ENCODE data around the gene RAD21L1. TPM values are rescaled to one million over a fixed set of nuclear protein-coding genes. Genes with fewer than 3 reads are reported as not detected.

RAD21L1 gene
- polyA plus RNA-seq, 1 donor from 2014 or later = not detected

DNA sequence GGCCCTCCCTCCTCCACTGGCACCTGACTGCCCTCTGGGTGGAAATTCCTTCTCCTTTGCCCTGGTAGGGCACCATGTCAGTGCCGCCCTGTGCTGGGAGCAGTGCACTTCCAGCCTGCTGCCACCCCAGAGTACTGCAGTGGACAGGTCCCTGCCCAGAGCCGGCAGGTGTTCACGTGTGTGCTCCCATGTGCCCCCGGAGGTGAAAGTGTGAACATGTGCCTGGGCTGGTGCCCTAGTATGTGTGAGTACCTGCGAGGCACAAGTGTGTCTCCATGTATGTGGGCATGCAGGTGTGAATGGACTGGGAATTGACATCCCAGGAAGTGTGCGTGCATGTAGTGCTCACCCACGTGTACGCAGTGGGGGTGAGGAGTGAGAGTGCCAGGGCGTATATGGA, 73.7 kb downstream of the RAD21L1 start:
- Histone ChIP-seq H3K27ac (ENCODE audit: low read length) (no peak overlapping the region), H3K9me3 (ENCODE audit: low read length) (no peaks in the 10 kb centered on the region), H3K79me2 (replicated peaks; ENCODE audit: insufficient read depth, low read length) (no peaks in the 10 kb centered on the region), H3K36me3 (ENCODE audit: insufficient read depth, low read length) (no peaks in the 10 kb centered on the region), H3K27me3 (ENCODE audit: insufficient read depth, low read depth, low read length) (no peaks in the 10 kb centered on the region), H4K20me1 (ENCODE audit: insufficient read depth) (no peaks in the 10 kb centered on the region), H3K4me2 (ENCODE audit: low read length) (no peak overlapping the region), H3K4me3 (ENCODE audit: low read length) (no peak overlapping the region), H2AFZ (ENCODE audit: low read depth, low read length) (no peak overlapping the region), H3K9ac (ENCODE audit: low read length) (no peak overlapping the region), H3F3A (ENCODE audit: insufficient read depth, low read length, poor library complexity, severe bottlenecking) (no peaks in the 10 kb centered on the region), H3K9me2 (ENCODE audit: insufficient read depth, low read length) (no peaks in the 10 kb centered on the region)
- TF ChIP-seq, protein P1, sequence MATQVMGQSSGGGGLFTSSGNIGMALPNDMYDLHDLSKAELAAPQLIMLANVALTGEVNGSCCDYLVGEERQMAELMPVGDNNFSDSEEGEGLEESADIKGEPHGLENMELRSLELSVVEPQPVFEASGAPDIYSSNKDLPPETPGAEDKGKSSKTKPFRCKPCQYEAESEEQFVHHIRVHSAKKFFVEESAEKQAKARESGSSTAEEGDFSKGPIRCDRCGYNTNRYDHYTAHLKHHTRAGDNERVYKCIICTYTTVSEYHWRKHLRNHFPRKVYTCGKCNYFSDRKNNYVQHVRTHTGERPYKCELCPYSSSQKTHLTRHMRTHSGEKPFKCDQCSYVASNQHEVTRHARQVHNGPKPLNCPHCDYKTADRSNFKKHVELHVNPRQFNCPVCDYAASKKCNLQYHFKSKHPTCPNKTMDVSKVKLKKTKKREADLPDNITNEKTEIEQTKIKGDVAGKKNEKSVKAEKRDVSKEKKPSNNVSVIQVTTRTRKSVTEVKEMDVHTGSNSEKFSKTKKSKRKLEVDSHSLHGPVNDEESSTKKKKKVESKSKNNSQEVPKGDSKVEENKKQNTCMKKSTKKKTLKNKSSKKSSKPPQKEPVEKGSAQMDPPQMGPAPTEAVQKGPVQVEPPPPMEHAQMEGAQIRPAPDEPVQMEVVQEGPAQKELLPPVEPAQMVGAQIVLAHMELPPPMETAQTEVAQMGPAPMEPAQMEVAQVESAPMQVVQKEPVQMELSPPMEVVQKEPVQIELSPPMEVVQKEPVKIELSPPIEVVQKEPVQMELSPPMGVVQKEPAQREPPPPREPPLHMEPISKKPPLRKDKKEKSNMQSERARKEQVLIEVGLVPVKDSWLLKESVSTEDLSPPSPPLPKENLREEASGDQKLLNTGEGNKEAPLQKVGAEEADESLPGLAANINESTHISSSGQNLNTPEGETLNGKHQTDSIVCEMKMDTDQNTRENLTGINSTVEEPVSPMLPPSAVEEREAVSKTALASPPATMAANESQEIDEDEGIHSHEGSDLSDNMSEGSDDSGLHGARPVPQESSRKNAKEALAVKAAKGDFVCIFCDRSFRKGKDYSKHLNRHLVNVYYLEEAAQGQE (IDR thresholded peaks at IDR 0.05; ENCODE audit: borderline replicate concordance) = no peak
- TF ChIP-seq SMC3 (conservative IDR thresholded peaks at IDR 0.05; ENCODE audit: poor library complexity) (no peak), POLR2AphosphoS5 (IDR thresholded peaks at IDR 0.05) (no peak), TAF1 (IDR thresholded peaks at IDR 0.05; ENCODE audit: low read depth) (no peak), MXI1 (conservative IDR thresholded peaks at IDR 0.05; ENCODE audit: poor library complexity, severe bottlenecking) (no peak), RAD21 (conservative IDR thresholded peaks at IDR 0.05) (no peak), EP300 (conservative IDR thresholded peaks at IDR 0.05; ENCODE audit: poor library complexity, severe bottlenecking) (no peak), EZH2 (IDR thresholded peaks at IDR 0.05; ENCODE audit: borderline replicate concordance, insufficient read depth, low read length, poor library complexity, severe bottlenecking) (no peak)
- TF ChIP-seq, protein P2, sequence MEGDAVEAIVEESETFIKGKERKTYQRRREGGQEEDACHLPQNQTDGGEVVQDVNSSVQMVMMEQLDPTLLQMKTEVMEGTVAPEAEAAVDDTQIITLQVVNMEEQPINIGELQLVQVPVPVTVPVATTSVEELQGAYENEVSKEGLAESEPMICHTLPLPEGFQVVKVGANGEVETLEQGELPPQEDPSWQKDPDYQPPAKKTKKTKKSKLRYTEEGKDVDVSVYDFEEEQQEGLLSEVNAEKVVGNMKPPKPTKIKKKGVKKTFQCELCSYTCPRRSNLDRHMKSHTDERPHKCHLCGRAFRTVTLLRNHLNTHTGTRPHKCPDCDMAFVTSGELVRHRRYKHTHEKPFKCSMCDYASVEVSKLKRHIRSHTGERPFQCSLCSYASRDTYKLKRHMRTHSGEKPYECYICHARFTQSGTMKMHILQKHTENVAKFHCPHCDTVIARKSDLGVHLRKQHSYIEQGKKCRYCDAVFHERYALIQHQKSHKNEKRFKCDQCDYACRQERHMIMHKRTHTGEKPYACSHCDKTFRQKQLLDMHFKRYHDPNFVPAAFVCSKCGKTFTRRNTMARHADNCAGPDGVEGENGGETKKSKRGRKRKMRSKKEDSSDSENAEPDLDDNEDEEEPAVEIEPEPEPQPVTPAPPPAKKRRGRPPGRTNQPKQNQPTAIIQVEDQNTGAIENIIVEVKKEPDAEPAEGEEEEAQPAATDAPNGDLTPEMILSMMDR (IDR thresholded peaks at IDR 0.05; ENCODE audit: poor library complexity, severe bottlenecking) = no peak

DNA sequence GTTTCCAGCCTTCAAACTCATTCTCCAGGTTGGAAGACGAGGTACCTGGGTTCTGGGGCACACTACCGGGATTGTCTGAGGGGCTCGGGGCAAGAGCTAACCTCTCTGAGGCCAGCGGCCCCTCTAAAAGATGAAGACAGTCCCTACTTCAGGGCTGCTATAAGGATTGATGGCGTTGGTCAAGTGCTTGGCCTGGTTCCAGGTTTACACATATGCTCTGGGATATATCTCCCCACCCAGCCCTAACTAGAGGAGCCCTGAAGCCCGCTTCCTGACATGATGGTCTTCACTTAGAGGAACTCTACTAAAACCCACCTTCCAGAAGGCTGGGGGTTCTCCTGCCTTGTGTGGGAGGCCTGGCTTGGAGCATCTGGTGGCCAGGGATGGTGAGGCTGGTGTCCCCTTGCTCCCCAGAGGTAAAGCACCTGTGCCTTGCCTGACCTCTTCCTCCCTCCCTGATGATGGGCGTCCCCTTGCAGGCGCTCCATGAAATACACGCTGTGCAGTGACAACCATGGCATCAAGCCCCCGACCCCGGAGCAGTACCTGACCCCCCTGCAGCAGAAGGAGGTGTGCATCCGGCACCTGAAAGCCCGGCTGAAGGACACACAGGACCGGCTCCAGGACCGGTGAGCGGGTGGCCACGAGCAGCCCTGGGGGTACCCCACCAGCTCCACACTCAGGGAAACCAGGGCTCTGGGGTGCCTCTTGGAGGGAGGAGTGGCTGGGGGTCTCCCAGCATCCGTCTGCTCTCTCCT, 74.4 kb downstream of the RAD21L1 start:
- no peaks in the 10 kb centered on the region for H3K9me3 ChIP-seq (ENCODE audit: low read length)
- H3K9me2 ChIP-seq (ENCODE audit: insufficient read depth, low read length) = no peaks in the 10 kb centered on the region
- no peaks in the 10 kb centered on the region for H4K20me1 ChIP-seq (ENCODE audit: insufficient read depth)
- H3K36me3 ChIP-seq (ENCODE audit: insufficient read depth, low read length) = no peaks in the 10 kb centered on the region
- H3K9ac ChIP-seq (ENCODE audit: low read length) = no peak overlapping the region
- H3K4me3 ChIP-seq (ENCODE audit: low read length) = no peak overlapping the region
- H3K4me2 ChIP-seq (ENCODE audit: low read length) = no peak overlapping the region
- no peak overlapping the region for H3K27ac ChIP-seq (ENCODE audit: low read length)
- no peaks in the 10 kb centered on the region for H3F3A ChIP-seq (ENCODE audit: insufficient read depth, low read length, poor library complexity, severe bottlenecking)
- no peaks in the 10 kb centered on the region for H3K27me3 ChIP-seq (ENCODE audit: insufficient read depth, low read depth, low read length)
- TF ChIP-seq EP300 (conservative IDR thresholded peaks at IDR 0.05; ENCODE audit: poor library complexity, severe bottlenecking) (no peak), TAF1 (IDR thresholded peaks at IDR 0.05; ENCODE audit: low read depth) (no peak), MXI1 (conservative IDR thresholded peaks at IDR 0.05; ENCODE audit: poor library complexity, severe bottlenecking) (no peak), EZH2 (IDR thresholded peaks at IDR 0.05; ENCODE audit: borderline replicate concordance, insufficient read depth, low read length, poor library complexity, severe bottlenecking) (no peak), RAD21 (conservative IDR thresholded peaks at IDR 0.05) (no peak), SMC3 (conservative IDR thresholded peaks at IDR 0.05; ENCODE audit: poor library complexity) (no peak)
- TF ChIP-seq, protein P2 (IDR thresholded peaks at IDR 0.05; ENCODE audit: poor library complexity, severe bottlenecking) = no peak
- TF ChIP-seq, protein P1 (IDR thresholded peaks at IDR 0.05; ENCODE audit: borderline replicate concordance) = no peak
- H2AFZ ChIP-seq (ENCODE audit: low read depth, low read length) = no peak overlapping the region
- H3K79me2 ChIP-seq (replicated peaks; ENCODE audit: insufficient read depth, low read length) = no peaks in the 10 kb centered on the region

Measured in neural cell (in vitro differentiated cells).